Dermis lymphatic vessel endothelial cell (primary cell): ENCODE measurements around the gene F2RL2. TPM values are rescaled to one million over a fixed set of nuclear protein-coding genes. Genes with fewer than 3 reads are reported as not detected.

Experiments
- total RNA-seq: library from RNA; depleted of rRNA; stranded (reverse); fragments of >200 nt; gene quantifications from 2 replicates; pipeline ENCODE4 v1.2.1, GENCODE V29; 2014

The F2RL2 gene, protein sequence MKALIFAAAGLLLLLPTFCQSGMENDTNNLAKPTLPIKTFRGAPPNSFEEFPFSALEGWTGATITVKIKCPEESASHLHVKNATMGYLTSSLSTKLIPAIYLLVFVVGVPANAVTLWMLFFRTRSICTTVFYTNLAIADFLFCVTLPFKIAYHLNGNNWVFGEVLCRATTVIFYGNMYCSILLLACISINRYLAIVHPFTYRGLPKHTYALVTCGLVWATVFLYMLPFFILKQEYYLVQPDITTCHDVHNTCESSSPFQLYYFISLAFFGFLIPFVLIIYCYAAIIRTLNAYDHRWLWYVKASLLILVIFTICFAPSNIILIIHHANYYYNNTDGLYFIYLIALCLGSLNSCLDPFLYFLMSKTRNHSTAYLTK
- under 0.01 and 0.11 TPM in 2 replicates for total RNA-seq

DNA sequence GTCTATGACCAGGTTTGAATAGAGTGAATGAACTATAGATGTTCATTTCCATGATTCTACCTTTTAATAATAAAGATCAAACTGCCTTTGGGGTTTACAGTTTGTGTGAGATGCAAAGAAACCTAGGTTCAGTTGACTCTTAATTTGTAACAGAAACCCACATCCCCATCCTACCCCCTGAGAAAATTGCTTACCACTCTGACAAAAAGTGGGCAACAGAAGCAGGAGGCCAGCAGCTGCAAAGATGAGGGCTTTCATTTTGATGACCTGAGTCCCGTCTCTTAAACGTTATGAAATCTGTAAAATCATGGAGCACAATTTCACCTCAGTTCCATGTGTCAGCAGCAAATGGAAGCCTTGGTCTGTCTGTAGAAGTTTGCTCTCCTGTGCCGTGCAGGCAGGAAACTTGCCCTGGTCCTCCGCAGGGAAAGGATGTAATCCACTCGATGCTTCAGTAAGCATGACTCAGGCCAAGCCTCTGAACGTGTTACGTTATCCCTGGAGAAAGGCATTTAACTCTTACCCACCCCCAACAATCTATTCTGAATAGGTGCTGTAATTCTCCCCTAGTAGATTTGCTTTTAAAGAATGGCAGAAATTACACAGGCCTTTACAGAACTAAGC lies at the start of gene F2RL2:
TSS of gene F2RL2 (minus strand) at position 431 of the 624 bp plus-strand sequence. CDS start at position 258, 173 bp downstream.

Other genes with a start within 250 kb of the F2RL2 start
- 1.6 and 6.4 TPM in 2 replicates for gene IQGAP2, start 220.1 kb downstream of the F2RL2 start, total RNA-seq
- 75.3 and 82.8 TPM in 2 replicates for gene F2R, start 92.7 kb upstream of the F2RL2 start, total RNA-seq
- 14.8 and 21.8 TPM in 2 replicates for gene F2RL1, start 195.6 kb upstream of the F2RL2 start, total RNA-seq
- gene S100Z, start 226.6 kb upstream of the F2RL2 start, total RNA-seq, result not detected in 2 replicates